Dermis blood vessel endothelial cell (primary cell): ENCODE measurements around the gene POLH. TPM values are rescaled to one million over a fixed set of nuclear protein-coding genes. Genes with fewer than 3 reads are reported as not detected.
"Not testable (repeated sequence)": the region's sequence is repeated elsewhere in the genome, so short reads cannot be mapped to it uniquely, and the experiment has no call there.

Source experiments
- DNase-seq: peaks from one replicate; pipeline ENCODE4 v3.0.0; 2010
- total RNA-seq: library from RNA; depleted of rRNA; stranded (reverse); fragments of >200 nt; gene quantifications from 2 replicates; pipeline ENCODE4 v1.2.3, GENCODE V29; 2014

POLH gene
- total RNA-seq = 22.5 and 32.3 TPM in 2 replicates

- peak; percentile 96 for DNase-seq
These were observed at the start of gene POLH, which contains the start of gene XPO5 for GRCh38 chr6:43575772-43576551. Gene POLH, plus strand, starts transcription at chr6:43576185. Its CDS starts 6,135 bp downstream, at chr6:43582320. Gene XPO5, minus strand, starts transcription at chr6:43576038. Its CDS starts 174 bp downstream, at chr6:43575864.

DNA sequence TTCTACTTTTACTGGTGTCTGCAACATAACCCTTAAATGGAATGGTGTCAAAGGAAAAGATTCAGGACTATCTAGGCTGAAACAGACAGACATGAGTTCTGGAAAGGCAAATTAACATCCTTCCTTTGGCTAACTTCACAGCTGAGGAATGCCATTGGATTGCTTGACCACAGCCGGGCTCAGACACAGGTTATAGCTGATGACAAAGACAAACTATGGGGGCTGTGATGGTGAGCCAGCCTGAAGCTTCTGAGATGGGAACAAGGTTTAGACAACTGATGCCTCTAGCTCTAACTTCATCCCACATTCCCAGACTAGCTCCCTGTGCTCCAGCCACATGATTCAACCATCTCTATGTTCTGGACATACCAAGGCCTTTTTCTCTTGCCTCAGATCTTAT, 43.8 kb upstream of the POLH start:
- DNase-seq = no peak

DNA sequence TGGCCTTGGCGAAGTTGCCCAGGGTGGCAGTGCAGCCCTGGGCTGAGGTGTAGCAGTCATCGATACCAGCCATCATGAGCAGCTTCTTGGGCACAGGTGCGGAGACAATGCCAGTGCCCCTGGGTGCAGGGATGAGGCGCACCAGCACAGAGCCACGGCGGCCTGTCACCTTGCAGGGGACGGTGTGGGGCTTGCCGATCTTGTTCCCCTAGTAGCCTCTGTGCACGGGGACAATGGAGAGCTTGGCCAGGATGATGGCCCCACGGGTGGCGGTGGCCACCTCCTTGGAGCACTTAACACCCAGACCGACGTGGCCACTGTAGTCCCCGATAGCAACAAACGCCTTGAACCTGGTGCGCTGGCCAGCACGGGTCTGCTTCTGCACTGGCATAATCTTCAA, 37.0 kb upstream of the POLH start:
- not testable (repeated sequence) for DNase-seq

DNA sequence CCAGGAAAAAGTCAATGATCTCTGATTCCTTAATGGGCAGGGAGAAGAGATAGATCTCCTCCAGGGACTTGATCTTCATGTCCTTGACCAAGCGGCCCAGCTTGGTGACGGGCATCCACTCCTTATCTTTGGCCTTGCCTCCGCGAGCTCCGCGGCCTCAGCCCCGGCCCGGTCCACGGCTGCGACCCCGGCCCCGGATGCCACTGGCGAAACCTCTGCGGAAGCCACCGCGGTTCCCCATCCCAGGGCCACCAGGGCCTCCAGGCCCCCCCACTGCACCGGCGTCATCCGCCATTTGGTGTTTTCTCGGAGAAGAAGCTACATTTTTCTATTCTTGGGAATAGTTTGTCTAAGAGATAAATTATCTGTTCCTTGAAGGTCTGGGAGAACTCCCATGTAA, 36.6 kb upstream of the POLH start:
- not testable (repeated sequence) for DNase-seq

DNA sequence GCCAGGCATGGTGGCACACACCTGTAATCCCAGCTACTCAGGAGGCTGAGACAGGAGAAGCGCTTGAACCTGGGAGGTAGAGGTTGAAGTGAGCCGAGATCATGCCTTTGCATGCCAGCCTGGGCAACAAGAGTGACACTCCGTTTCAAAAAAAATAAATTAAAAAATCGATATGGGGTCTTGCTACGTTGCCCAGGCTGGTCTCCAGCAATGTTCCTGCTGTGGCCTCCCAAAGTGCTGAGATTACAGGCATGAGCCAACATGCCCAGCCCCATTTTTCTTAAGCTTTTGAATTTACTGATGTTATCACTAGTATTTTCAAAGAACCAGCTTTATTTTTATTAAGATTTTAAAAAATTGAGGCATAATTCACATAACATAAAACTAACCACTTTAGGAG, 35.5 kb upstream of the POLH start:
- DNase-seq = no peak

DNA sequence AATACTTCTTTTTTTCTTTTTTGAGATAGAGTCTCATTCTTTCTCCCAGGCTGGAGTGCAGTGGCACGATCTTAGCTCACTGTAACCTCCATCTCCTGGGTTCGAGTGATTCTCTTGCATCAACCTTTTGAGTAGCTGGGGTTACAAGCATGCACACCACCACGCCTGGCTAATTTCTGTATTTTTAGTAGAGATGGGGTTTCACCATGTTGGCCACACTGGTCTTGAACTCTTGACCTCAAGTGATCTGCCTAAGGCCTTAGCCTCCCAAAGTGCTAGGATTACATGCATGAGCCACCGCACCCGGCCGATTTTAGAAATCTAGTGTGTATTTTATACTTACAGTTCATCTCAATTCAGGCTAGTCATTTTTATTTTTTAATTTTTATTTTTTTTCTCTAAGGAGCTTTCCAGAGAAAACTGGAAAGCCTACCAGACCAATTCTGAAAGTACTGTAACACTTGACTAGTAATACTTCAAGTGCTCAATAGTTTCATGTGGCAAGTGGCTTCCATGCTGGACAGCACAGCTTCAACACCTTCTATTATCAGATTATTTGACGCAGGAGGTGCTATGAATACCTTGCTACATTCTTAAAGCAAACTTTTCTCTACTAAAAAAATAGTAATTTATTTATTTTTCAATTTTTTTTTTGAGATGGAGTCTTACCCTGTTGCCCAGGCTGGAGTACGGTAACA, 34.1 kb upstream of the POLH start:
- DNase-seq = no peak

GRCh38 chr6:43544461-43544860, 31.5 kb upstream of the POLH start:
- DNase-seq = no peak

DNA sequence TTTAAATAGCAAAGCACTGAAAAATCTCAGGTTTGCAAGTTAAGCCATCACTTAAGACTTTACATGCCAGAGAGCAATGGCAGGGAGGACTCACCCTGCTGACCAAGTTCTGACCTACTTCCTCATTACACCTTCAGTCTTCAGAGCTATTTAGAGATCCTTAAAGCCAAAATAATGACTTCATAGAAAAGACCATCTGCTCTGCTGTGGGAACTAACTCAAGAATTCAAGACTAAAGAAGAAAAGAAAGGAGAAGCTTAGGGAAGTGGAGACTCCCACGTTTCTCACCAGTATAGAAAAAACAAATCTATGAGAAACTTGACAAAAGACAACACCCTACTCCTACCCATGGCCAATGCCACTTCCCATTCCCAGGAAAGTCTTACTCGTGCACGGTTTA, 28.8 kb upstream of the POLH start:
- DNase-seq = no peak

- DNase-seq = not testable (repeated sequence)
These were observed 18.4 kb upstream of the POLH start for GRCh38 chr6:43557620-43558019.

- no peak for DNase-seq
These were observed 16.7 kb upstream of the POLH start for GRCh38 chr6:43559328-43559727.

DNA sequence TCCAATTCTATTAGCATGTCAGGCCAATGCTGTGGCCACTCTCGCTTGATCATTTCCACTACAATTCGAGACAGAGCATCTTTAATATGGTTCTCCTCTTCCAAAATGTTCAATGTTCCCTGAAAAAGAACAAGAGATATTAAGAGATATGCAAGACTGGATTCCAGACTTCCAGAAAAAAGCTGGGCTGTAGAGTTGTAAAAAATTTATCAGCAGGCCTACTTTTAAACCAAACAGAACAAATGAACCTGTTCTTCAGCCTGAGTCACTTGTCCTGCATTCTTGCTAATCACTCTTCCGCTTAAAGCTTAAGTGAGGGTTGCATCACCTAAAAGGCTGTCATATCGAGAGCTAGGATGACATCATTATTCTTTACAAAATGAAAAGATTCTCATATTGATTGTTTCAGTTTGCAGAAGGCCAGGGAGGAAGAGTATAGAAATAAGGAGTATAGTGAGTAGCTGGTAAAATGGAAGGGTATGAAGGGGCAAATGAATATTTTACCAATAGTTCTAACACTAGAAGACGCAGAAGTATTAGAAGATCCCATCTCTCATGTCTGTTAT, 5.0 kb upstream of the POLH start:
- DNase-seq = no peak

- no peak for DNase-seq
These were observed 4.0 kb upstream of the POLH start for GRCh38 chr6:43572015-43572414.

DNA sequence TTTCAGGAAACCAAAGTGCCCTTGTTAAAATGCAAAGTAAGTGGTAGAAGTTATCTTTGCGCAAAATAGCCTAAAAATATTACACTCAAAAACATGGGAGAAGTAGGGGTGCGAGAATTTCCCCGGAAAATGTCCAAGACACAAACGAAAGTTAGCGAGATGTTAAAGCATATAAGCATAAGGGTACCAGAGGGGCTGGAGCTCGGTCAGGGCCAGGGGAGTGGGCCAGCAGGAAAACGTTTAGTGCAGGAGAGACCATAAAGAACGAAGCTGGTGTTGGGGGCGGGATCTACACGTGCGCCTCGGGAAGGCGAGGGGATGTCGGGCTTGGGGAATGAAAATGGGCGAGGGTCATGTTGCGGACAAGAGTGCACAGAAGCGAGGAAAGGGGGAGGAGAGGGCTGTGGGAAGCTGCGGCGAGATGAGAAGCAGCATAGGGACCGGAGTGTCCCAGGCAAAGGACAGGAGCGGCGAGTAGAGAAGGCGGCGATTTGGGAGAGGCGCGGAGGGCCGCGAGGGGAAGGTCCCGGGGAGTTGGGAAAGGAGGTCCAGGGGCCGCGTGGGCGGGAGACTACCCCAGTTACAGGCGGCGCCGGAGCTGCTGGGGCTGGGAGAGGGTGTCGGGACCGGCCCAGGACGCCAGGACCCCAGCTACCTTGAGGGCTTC, 747 bp upstream of the POLH start:
- peak; percentile 52 for DNase-seq

DNA sequence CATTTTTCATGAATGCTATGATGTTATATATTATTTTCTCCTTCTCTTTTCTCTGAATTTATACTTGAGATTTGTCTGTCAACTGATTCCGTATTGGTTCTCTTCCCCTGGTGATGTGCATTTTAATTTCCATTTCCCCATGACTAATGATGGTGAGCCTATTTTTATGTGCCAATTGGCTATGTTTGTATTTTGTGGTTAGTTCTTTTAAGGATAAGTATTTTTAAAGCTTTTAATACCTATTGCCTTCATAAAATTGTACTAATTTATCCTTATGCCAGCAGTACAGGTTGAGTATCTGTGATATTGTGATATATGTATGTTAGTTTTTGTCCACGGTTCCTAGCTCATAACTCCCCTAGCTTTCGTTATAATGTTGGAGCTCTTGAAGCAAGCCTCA, 2.8 kb downstream of the POLH start:
- DNase-seq = peak; percentile 3

DNA sequence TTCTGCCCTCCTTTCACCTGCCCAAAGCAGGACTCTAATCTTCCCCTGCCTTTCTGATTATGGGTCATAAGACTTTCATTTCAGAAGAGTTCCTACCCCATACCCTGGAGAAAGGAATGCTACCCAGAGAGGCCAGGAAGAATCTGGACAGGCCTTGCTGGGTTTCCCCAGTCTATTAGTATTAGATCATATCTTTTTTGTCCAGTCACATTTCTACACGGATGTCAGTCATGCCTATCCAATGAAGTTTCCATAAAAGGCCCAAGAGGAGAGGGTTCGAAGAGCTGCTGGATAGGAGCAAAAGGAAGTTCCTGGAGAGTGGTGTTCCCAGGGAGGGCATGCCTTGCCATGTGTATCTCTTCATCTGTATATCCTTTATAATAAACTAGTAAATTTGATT, 3.2 kb downstream of the POLH start:
- peak; percentile 49 for DNase-seq

- DNase-seq = no peak
These were observed 6.9 kb downstream of the POLH start for GRCh38 chr6:43582911-43583310.

- DNase-seq = no peak
These were observed 9.0 kb downstream of the POLH start for GRCh38 chr6:43584892-43585570.

DNA sequence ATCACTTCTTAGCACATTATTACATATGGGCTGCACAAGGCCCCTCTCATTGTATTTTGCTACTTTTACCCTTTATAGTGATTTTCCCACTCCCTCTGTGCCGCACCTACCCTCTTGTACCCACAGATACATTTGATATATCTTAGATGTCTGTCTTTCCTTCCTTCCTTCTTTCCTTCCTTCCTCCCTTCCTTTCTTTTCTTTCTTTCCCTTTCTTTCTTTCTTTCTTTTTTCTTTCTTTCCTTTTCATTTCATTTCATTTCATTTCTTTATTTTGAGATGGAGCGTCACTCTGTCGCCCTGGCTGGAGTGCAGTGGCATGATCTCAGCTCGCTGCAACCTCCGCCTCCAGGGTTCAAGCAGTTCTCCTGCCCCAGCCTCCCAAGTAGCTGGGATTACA, 12.2 kb downstream of the POLH start:
- DNase-seq = no peak

DNA sequence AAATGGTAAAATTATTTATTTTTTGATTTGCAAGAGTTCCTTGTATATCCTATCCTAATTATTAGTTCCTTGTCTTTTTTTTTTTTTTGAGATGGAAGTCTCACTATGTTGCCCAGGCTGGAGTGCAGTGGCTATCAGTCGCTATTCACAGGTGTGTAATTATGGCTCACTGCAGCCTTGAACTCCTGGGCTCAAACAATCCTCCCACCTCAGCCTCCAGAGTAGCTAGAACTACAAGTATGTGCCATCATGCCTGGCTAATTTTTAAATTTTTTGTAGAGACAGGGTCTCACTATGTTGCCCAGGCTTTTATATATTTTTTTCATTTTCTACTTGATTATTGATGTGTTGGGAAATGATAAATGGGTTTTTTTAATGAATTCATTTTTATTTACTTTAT, 13.6 kb downstream of the POLH start:
- DNase-seq = not testable (repeated sequence)

- no peak for DNase-seq
These were observed 18.0 kb downstream of the POLH start for GRCh38 chr6:43593938-43594337.

DNA sequence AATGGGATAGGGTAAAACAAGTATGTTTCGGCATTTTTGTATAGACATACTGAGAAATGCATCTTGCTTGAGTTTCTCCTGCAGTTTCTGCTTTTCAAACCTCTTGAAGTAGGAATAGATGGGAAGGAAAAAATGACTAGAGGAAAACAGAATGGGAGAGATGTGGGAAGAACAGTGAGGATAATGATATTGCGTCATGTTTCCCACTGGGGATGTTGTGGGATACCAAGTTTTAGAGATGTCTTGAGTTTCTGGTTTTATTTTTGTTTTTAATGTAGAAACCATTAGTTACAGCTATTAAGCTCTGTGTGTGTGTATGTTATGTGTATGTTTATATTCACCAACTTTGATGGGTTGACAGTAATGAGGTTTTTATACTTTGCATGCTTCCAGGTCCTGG, 24.6 kb downstream of the POLH start:
- no peak for DNase-seq

GRCh38 chr6:43604174-43604573, 28.2 kb downstream of the POLH start:
- peak; percentile 83 for DNase-seq

- no peak for DNase-seq
These were observed 30.0 kb downstream of the POLH start for GRCh38 chr6:43606019-43606418.
